NCI-H2227 treated with DMSO at 0.1 percent for 48 hours (cell line): Measurements from ENCODE around the gene DGCR2.

Experiments used
- DNase-seq: peaks from one replicate; lab custom pipeline; 2025; lab: John Stamatoyannopoulos, UW

Gene DGCR2

GRCh38 chr22:19126309-19127273 is 4.4 kb upstream of the DGCR2 start:
- DNase-seq: no peak

DNA sequence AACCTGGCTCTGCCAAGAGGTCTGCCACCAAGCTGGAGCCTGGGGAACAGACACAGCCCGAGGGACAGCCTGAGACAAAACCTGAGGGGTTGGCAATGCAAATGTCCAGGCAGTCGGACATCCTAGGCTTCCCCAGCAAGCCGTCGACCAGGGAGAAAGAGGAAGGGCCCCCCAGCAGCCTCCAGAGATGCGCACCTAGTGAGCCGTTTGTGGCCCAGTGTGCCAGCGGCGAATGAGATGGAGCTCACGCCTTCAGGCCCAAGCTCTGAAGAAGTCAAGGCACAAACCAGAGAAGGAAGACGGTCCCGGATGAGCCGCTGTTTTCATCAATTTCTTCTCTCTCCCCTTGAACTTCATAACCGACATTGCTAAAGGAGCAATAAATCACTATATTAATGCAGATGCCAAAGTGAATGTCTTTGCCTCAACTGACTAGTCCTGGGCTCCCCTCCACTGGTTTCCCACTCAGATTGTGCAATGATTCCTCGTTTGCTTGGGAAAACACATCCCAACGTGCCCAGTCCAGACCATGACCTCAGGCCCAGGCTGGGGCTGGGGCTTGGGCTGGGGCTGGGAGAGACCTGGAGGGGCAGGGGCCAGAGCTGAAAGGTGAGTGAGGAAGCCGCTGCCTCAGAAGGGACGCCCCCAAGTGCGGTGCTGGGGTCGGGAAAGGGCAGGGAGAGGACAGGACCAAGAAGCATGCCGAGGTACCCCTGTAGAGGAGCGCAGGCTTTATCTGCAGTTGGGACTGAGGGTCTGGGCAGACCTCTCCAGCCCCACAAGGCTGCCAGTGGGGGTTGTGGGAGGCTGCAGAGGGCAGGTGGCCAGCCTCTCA is 3.5 kb upstream of the DGCR2 start:
- DNase-seq: no peak

GRCh38 chr22:19125011-19125410 is 2.8 kb upstream of the DGCR2 start:
- DNase-seq: no peak

DNA sequence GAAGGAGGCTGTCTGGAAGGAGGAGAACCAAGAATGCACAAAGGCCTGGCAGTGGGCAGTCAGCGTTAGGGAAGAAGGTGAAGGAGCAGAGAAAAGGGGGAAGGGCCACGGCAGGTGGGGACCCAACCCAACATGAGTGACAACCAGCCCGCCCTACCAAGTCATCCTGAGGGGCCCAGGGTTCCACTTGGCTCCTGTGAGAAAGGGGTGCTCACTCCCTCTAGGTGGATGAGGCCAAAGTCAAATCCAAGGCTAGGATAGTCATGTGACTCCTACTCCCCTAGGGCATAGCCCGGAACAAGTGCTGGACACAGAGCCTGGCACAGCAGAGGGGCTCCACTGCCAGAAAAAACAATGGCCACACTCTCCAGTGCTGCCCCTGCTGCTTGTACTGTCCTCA is 2.2 kb upstream of the DGCR2 start:
- no peak for DNase-seq

DNA sequence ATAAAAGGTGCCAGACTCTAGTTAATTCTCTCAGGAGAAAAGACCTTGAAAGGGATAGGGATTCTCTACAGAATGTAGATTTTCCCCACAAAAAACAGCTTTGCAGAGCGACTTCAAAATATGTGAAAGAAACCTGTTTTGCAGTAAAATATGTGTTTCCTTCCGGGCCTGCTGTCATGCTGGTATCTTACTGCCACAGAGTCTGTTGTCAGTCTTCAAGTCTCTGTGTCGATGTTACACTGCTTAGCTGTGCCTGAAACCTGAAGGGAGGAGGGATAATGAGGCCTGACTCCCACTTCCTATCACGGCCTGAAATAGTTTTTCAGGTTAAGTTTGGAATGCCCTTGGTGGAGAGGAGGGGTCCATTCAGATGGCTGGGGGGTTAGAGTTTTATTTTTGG is 1.7 kb upstream of the DGCR2 start:
- DNase-seq: no peak

GRCh38 chr22:19122752-19123492 is 710 bp upstream of the DGCR2 start:
- DNase-seq: no peak

- no peak for DNase-seq
Measured at GRCh38 chr22:19121631-19122142, 525 bp downstream of the DGCR2 start.

GRCh38 chr22:19120829-19121630 is 1.2 kb downstream of the DGCR2 start:
- no peak for DNase-seq

- no peak for DNase-seq
Measured at GRCh38 chr22:19119949-19120348, 2.3 kb downstream of the DGCR2 start.

DNA sequence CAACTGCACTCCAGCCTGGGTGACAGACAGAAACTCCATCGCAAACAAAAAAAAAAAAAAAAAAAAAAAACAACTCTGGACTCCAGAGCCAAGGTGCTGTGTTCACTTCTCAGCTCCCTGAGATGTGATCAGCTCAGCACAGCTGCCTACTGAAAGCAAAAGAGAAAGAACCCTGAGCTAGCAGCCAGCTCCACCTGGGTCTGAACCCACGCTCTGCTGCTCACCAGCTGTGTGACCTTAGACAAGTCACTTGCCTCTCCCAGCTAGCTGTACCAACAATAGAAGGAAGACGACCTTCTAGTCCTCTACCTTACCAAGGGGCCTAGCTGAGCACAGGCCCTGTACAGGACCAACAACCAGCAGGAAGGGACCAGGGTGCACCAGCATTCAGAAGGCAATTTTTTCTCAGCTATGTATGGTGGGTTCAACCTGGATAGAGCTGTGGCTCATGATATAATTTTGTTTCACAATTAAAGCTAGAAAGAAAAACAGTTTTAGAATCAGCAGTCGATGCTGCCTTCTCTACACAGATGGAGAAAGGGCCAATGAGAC is 3.8 kb downstream of the DGCR2 start:
- DNase-seq: no peak

DNA sequence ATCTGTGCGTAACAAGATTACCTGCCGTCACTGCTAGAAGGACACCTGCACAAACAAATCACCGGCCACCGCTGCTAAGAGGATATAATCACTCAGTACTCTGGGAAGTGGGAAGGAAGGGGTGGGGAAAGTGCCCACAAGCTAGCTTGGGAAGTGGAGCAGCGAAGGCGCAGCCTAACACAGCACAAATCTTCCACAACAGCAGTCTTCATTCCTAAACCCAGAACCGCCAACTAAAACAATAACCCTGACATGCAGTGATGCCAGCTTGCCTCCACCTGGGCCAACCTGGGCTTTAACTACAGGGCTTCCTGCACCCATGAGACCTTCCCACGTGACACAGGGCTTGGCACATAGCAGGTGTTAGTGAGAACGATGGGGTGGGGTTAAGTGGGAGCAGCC is 5.1 kb downstream of the DGCR2 start:
- DNase-seq: no peak

DNA sequence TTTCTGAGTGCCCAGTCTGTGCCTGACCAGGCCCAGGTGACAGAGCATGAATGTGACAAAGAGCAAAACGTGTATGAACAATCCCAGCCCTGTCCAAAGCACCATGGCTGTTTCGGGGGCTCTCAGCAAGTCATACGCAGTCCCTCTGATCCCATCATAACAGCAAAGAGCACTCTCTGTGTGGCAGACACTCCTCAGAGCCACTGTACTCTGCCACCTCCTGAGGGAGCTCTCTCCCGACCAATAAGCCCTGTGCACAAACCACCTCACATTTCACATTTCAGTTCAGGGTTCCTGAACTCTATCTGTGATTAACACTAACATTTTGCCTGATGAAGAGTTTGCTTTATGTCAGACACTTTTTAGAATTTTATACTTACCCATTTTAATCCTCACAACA is 6.6 kb downstream of the DGCR2 start:
- DNase-seq: no peak

DNA sequence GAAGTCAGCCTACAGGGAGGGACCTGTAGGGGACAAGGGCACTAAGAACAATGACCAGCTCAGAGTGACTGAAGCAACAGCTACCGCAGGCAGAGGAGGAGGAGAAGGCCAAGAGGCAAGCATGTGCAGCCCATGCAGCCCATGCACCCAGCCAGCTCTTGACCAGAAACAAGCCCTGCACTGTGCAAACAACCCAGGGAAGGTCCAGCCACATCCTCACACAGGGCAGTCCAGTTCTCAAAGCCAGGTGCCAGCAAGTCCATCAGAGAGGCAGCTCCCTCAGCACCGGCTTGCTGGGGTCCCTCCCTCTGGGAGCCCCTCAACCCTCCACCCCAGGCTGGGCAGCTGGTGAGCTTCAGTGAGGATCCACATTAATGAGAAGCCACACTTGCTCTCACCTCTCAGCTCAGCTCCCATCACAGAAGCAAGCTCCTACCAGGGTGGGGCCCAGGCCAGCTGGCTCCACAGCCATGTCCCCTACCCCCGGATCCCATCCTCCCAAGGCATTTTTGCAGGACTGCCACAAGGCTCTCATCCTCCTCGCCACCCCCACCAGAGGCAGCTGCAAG is 7.1 kb downstream of the DGCR2 start:
- DNase-seq: no peak

- no peak for DNase-seq
Measured at GRCh38 chr22:19113429-19113828, 8.8 kb downstream of the DGCR2 start.

DNA sequence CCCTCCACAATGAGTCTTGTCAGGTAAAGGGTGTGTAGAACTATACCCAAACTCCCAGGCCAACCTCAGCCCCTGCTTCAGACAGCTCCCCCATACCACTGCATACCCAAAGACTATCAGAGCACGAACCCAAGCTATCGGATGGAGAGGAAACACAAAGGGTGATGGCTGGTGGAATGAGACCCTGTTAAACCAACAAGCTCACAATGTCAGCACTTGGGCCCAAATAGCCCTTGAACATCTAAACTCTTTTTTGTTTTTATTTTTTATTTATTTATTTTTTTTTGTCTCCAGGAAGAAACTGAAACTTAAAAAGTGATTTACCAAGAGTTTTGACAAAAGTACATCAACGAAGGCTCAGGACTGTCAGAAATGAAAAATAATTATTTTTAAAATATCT is 10.6 kb downstream of the DGCR2 start:
- DNase-seq: no peak

- DNase-seq: no peak
Measured at GRCh38 chr22:19111140-19111539, 11.1 kb downstream of the DGCR2 start.

DNA sequence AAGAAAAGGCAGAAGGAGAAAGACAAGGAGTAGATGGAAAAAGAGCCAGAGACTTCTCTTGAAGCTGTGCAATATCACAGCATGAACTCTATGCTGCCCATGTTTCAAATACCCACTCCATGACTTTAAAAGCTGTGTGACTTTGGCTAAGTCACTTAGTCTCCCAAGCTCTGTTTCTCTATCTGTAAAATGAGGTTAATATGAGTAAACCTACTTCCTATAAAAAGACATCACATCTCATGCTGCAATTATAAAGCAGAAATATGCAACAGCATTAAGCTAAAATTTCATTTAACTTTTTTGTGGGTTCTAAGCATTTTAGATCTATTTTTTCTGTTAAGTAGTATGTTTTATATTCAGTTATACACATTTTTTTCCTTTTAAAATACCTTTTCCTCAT is 11.6 kb downstream of the DGCR2 start:
- DNase-seq: no peak

- no peak for DNase-seq
Measured at GRCh38 chr22:19110064-19110458, 12.2 kb downstream of the DGCR2 start.

DNA sequence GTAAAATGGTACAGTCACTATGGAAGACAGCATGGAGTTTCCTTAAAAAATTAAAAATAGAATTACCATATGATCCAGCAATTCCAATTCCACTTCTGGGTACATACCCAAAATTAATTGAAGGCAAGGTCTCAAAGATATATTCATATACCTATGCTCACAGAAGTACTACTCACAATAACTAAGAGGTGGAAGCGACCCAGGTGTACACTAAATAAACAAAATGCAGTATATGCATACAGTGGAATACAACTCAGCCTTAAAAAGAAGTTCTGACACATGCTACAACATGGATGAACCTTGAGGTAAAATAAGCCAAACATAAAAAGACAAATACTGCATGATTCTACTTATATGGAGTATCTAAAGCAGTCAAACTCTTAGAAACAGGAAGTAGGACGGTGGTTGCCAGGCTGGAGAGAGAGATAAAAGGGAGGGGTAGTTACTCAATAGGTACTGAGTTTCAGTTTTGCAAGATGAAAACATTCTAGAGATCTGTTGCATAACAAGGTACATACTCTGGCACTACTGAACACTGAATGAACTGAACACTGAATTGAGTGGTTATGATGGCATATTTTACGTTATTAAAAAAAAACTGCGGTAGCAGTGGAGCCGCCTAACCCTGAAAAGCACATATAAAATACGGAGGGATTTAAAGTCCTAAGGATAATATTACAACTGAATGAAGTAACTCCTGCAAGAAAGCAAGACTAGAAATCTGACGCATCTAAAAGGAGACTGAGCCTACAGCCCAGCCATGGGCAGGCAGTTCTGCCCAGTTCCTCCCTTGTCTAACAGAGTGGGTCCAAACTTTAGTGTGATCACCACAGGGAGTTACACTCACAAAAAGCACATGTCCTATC is 12.8 kb downstream of the DGCR2 start:
- DNase-seq: no peak

- DNase-seq: no peak
Measured at GRCh38 chr22:19108807-19109197, 13.4 kb downstream of the DGCR2 start.
